HG02852 (cell line): Measurements from ENCODE around the gene ELANE.

Experiments used
- ATAC-seq: cut with Tn5 transposase; IDR thresholded peaks from one replicate; pipeline ENCODE4 v1.9.1; 2021; ENCODE audit warnings: mild to moderate bottlenecking, moderate library complexity; ENCODE audit not compliant: unreplicated experiment

ELANE gene

GRCh38 chr19:858868-859843, 7.1 kb downstream of the ELANE start, which contains the start of gene CFD:
Gene CFD (plus strand): TSS chr19:859664. CDS start chr19:859690, 26 bp downstream.
- ATAC-seq = no peak

GRCh38 chr19:861141-861755, 9.1 kb downstream of the ELANE start:
- ATAC-seq = no peak

- ATAC-seq = no peak
These were observed 9.9 kb downstream of the ELANE start for GRCh38 chr19:861756-862580.

- no peak for ATAC-seq
These were observed 10.6 kb downstream of the ELANE start for GRCh38 chr19:862581-863314.

GRCh38 chr19:863315-863620, 11.2 kb downstream of the ELANE start:
- no peak for ATAC-seq

- no peak for ATAC-seq
These were observed 14.7 kb downstream of the ELANE start for GRCh38 chr19:866769-867300.

GRCh38 chr19:867301-867793, 15.2 kb downstream of the ELANE start:
- ATAC-seq = no peak

- ATAC-seq = no peak
These were observed 15.9 kb downstream of the ELANE start for GRCh38 chr19:867855-868457.

GRCh38 chr19:868458-869244, 16.5 kb downstream of the ELANE start:
- no peak for ATAC-seq

- no peak for ATAC-seq
These were observed 17.4 kb downstream of the ELANE start for GRCh38 chr19:869245-870177.

GRCh38 chr19:870314-870713, 18.2 kb downstream of the ELANE start:
- ATAC-seq = no peak

- ATAC-seq = no peak
These were observed 18.9 kb downstream of the ELANE start for GRCh38 chr19:870963-871401.

- ATAC-seq = no peak
These were observed 19.6 kb downstream of the ELANE start for GRCh38 chr19:871446-872265.

- no peak for ATAC-seq
These were observed 20.3 kb downstream of the ELANE start for GRCh38 chr19:872266-872951.

- ATAC-seq = no peak
These were observed 21.0 kb downstream of the ELANE start for GRCh38 chr19:873084-873483.

- ATAC-seq = no peak
These were observed 21.5 kb downstream of the ELANE start for GRCh38 chr19:873561-874041.
